Neuronal stem cell (in vitro differentiated cells): Measurements from ENCODE around the gene TSNAX.

Experiments used
- DNase-seq: peaks from one replicate; pipeline ENCODE4 v3.0.0-alpha.2; 2013; ENCODE audit warnings: low spot score
- H2AFZ ChIP-seq: one replicate; pipeline ENCODE4 v1.6.1; 2013; ENCODE audit warnings: mild to moderate bottlenecking, low read length, inconsistent platforms
- H2AK5ac ChIP-seq: 2 replicates; pipeline ENCODE4 v1.6.1; 2013; ENCODE audit warnings: low read depth, mild to moderate bottlenecking, inconsistent platforms, low read length, moderate library complexity, mixed read lengths
- H2BK120ac ChIP-seq: 2 replicates; pipeline ENCODE4 v1.6.1; 2013; ENCODE audit warnings: low read depth, mild to moderate bottlenecking, inconsistent platforms, low read length, moderate library complexity, mixed read lengths
- H2BK12ac ChIP-seq: one replicate; pipeline ENCODE4 v1.6.1; 2013; ENCODE audit warnings: low read length, inconsistent platforms
- H2BK15ac ChIP-seq: 2 replicates; pipeline ENCODE4 v1.6.1; 2013; ENCODE audit warnings: mild to moderate bottlenecking, low read length, inconsistent platforms, mixed read lengths
- H2BK5ac ChIP-seq: one replicate; pipeline ENCODE4 v1.6.1; 2013; ENCODE audit warnings: inconsistent platforms, mild to moderate bottlenecking, low read length, moderate library complexity
- H3K14ac ChIP-seq: one replicate; pipeline ENCODE4 v1.6.1; 2013; ENCODE audit warnings: low read length, inconsistent platforms
- H3K18ac ChIP-seq: 2 replicates; pipeline ENCODE4 v1.6.1; 2013; ENCODE audit warnings: low read length, inconsistent platforms
- H3K23ac ChIP-seq: 2 replicates; pipeline ENCODE4 v1.6.1; 2013; ENCODE audit warnings: low read depth, mild to moderate bottlenecking, mixed read lengths, low read length, inconsistent platforms; ENCODE audit not compliant: poor library complexity
- H3K27ac ChIP-seq: replicated peaks from 3 replicates; pipeline ENCODE4 v1.5.1; 2013; ENCODE audit warnings: low read length, inconsistent platforms
- H3K27me3 ChIP-seq, 3 experiments: 2 replicates each; pipeline ENCODE4 v1.6.1; 2013; ENCODE audit warnings: low read length in 3 of 3, mild to moderate bottlenecking in 2 of 3, inconsistent platforms in 1 of 3, low read depth in 1 of 3, mixed read lengths in 1 of 3, moderate library complexity in 1 of 3; ENCODE audit not compliant: control insufficient read depth in 3 of 3, insufficient read depth in 3 of 3
- H3K36me3 ChIP-seq, 2 donors: replicated peaks in 1 of 2; 2 replicates each; pipeline ENCODE4 v1.6.1; 2013; ENCODE audit warnings: low read length in 2 of 2; ENCODE audit not compliant: control insufficient read depth in 2 of 2, insufficient read depth in 2 of 2
- H3K4ac ChIP-seq: 2 replicates; pipeline ENCODE4 v1.6.1; 2013; ENCODE audit warnings: inconsistent platforms, mild to moderate bottlenecking, low read length, moderate library complexity
- H3K4me1 ChIP-seq, 2 donors: 1 replicate in 1 of 2; 2 replicates in 1 of 2; pipeline ENCODE4 v1.6.1; 2013; ENCODE audit warnings: low read length in 2 of 2, low read depth in 1 of 2; ENCODE audit not compliant: control insufficient read depth in 2 of 2, insufficient read depth in 1 of 2
- H3K4me2 ChIP-seq: one replicate; pipeline ENCODE4 v1.6.1; 2013; ENCODE audit warnings: mild to moderate bottlenecking, low read length, inconsistent platforms; ENCODE audit not compliant: insufficient read depth, poor library complexity, severe bottlenecking
- H3K4me3 ChIP-seq, 2 donors: 2 replicates each; pipeline ENCODE4 v1.5.1; 2013; ENCODE audit warnings: low read length in 2 of 2, mild to moderate bottlenecking in 2 of 2, inconsistent platforms in 1 of 2, moderate library complexity in 1 of 2
- H3K79me1 ChIP-seq: one replicate; pipeline ENCODE4 v1.6.1; 2013; ENCODE audit warnings: low read depth, mild to moderate bottlenecking, inconsistent platforms, low read length, moderate library complexity
- H3K9ac ChIP-seq: one replicate; pipeline ENCODE4 v1.6.1; 2013; ENCODE audit warnings: mild to moderate bottlenecking, low read depth, low read length, inconsistent platforms; ENCODE audit not compliant: poor library complexity
- H3K9me3 ChIP-seq, 2 donors: replicated peaks in 1 of 2; 2 replicates each; pipeline versions ENCODE3 to v1.6.1; 2013; ENCODE audit warnings: low read length in 2 of 2, mild to moderate bottlenecking in 2 of 2, inconsistent platforms in 1 of 2, low read depth in 1 of 2, mixed read lengths in 1 of 2, moderate library complexity in 1 of 2; ENCODE audit not compliant: control insufficient read depth in 2 of 2, insufficient read depth in 1 of 2
- H4K8ac ChIP-seq: one replicate; pipeline ENCODE4 v1.6.1; 2013; ENCODE audit warnings: low read depth, mild to moderate bottlenecking, inconsistent platforms, low read length, moderate library complexity
- H4K91ac ChIP-seq: one replicate; pipeline ENCODE4 v1.6.1; 2013; ENCODE audit warnings: low read length, low read depth, mild to moderate bottlenecking, inconsistent platforms; ENCODE audit not compliant: poor library complexity
- WGBS, 2 donors: extraction: QIAGEN DNeasy Blood & Tissue Kit; methylation state at CpG; one replicate each; pipeline ENCODE4 v1.1.7; 2013; ENCODE audit warnings: missing lambda C conversion rate in 2 of 2, mixed read lengths in 1 of 2; ENCODE audit not compliant: insufficient read length in 2 of 2, insufficient replicate concordance in 1 of 2; ENCODE audit errors: extremely low coverage in 2 of 2; 5-methylcytosine and 5-hydroxymethylcytosine counted together

The TSNAX gene

GRCh38 chr1:231546693-231547092, 18.2 kb downstream of the TSNAX start:
- H2BK5ac ChIP-seq, result no peak overlapping the region
- no peak overlapping the region for H4K8ac ChIP-seq
- no peaks in the 10 kb centered on the region for H3K27me3 ChIP-seq
- no peak overlapping the region for H2AFZ ChIP-seq
- H3K4ac ChIP-seq, result no peak overlapping the region
- no peak overlapping the region for H2BK12ac ChIP-seq
- DNase-seq, result no peak
- H4K91ac ChIP-seq, result no peak overlapping the region
- H2BK120ac ChIP-seq, result no peak overlapping the region
- no peak overlapping the region for H3K27ac ChIP-seq
- no peak overlapping the region for H2AK5ac ChIP-seq
- H3K9me3 ChIP-seq, result no peaks in the 10 kb centered on the region
- no peaks in the 10 kb centered on the region for H3K79me1 ChIP-seq
- no peak overlapping the region for H3K4me2 ChIP-seq
- no peak overlapping the region for H2BK15ac ChIP-seq
- no peak overlapping the region for H3K14ac ChIP-seq
- H3K23ac ChIP-seq, result no peak overlapping the region
- no peak overlapping the region for H3K18ac ChIP-seq
- peaks cover 3 to 67% of the 10 kb centered on the region in 2 donors for H3K36me3 ChIP-seq
- H3K9ac ChIP-seq, result no peak overlapping the region
- H3K4me1 ChIP-seq, result no peaks in the 10 kb centered on the region
- no peak overlapping the region for H3K4me3 ChIP-seq
- WGBS, 2 donors, result no CpG with 5 or more reads among the region's 4 CpGs

GRCh38 chr1:231549733-231550447, 21.4 kb downstream of the TSNAX start:
- Histone ChIP-seq H3K23ac (no peak overlapping the region), H3K79me1 (no peaks in the 10 kb centered on the region), H2AK5ac (no peak overlapping the region), H3K4me3 (no peak overlapping the region), H3K27ac (no peak overlapping the region), H2BK15ac (no peak overlapping the region), H3K4ac (no peak overlapping the region), H3K18ac (no peak overlapping the region), H2BK5ac (no peak overlapping the region), H4K91ac (no peak overlapping the region), H3K9me3 (no peaks in the 10 kb centered on the region), H2BK12ac (no peak overlapping the region), H4K8ac (no peak overlapping the region), H2AFZ (no peak overlapping the region), H3K4me1 (no peaks in the 10 kb centered on the region), H3K4me2 (no peak overlapping the region), H3K27me3 (no peaks in the 10 kb centered on the region), H3K14ac (no peak overlapping the region), H3K36me3 (peaks cover 0 to 58% of the 10 kb centered on the region in 2 donors), H3K9ac (no peak overlapping the region), H2BK120ac (no peak overlapping the region)
- WGBS, 2 donors, result no CpG with 5 or more reads among the region's 4 CpGs
- DNase-seq, result no peak

- H2AK5ac ChIP-seq, result no peak overlapping the region
- WGBS, 2 donors, result no CpG with 5 or more reads among the region's 2 CpGs
- H2BK15ac ChIP-seq, result no peak overlapping the region
These were observed 21.9 kb downstream of the TSNAX start for GRCh38 chr1:231550448-231550781.

GRCh38 chr1:231553320-231553719, 24.9 kb downstream of the TSNAX start:
- Histone ChIP-seq H2BK120ac (no peak overlapping the region), H2BK15ac (no peak overlapping the region), H4K8ac (no peak overlapping the region), H3K9me3 (no peaks in the 10 kb centered on the region), H3K36me3 (peaks cover 0 to 45% of the 10 kb centered on the region in 2 donors), H4K91ac (no peak overlapping the region), H3K4me2 (no peak overlapping the region), H3K9ac (no peak overlapping the region), H2AK5ac (no peak overlapping the region), H3K27ac (no peak overlapping the region), H3K4me3 (no peak overlapping the region), H3K4me1 (no peaks in the 10 kb centered on the region), H3K14ac (no peak overlapping the region), H3K18ac (no peak overlapping the region), H3K4ac (no peak overlapping the region), H2BK5ac (no peak overlapping the region), H3K23ac (no peak overlapping the region), H3K79me1 (peaks cover 6% of the 10 kb centered on the region), H2BK12ac (no peak overlapping the region), H3K27me3 (no peaks in the 10 kb centered on the region), H2AFZ (no peak overlapping the region)
- DNase-seq, result no peak
- WGBS, 2 donors, result no CpG with 5 or more reads among the region's 2 CpGs

More at GRCh38 chr1:231550448-231550781, 21.9 kb downstream of the TSNAX start:
- no peaks in the 10 kb centered on the region for H3K9me3 ChIP-seq
- H2BK12ac ChIP-seq, result no peak overlapping the region
- H3K23ac ChIP-seq, result no peak overlapping the region
- no peak overlapping the region for H3K9ac ChIP-seq
- peaks cover 0 to 58% of the 10 kb centered on the region in 2 donors for H3K36me3 ChIP-seq
- no peak overlapping the region for H3K4ac ChIP-seq
- no peak overlapping the region for H4K8ac ChIP-seq
- H3K14ac ChIP-seq, result no peak overlapping the region
- H2BK5ac ChIP-seq, result no peak overlapping the region
- no peaks in the 10 kb centered on the region for H3K27me3 ChIP-seq
- no peak overlapping the region for H2BK120ac ChIP-seq
- no peaks in the 10 kb centered on the region for H3K4me1 ChIP-seq
- H3K18ac ChIP-seq, result no peak overlapping the region
- no peak overlapping the region for H3K27ac ChIP-seq
- no peak for DNase-seq
- no peak overlapping the region for H2AFZ ChIP-seq
- no peak overlapping the region for H3K4me3 ChIP-seq
- no peak overlapping the region for H4K91ac ChIP-seq
- no peaks in the 10 kb centered on the region for H3K79me1 ChIP-seq
- H3K4me2 ChIP-seq, result no peak overlapping the region
